CD4-positive, CD25-positive, alpha-beta regulatory T cell (primary cell): Measurements from ENCODE around the gene SCN4B. TPM values are rescaled to one million over a fixed set of nuclear protein-coding genes. Genes with fewer than 3 reads are reported as not detected.
A peak's percentile ranks its signal among the peaks of the same experiment; 100 is the strongest.

Source experiments
- ATAC-seq, 2 donors: fragments of 150-1000 bp; cut with Tn5 transposase; one replicate each; pipeline ENCODE4 v1.10.0; 2021; ENCODE audit warnings: low read depth in 2 of 2, moderate number of reproducible peaks in 2 of 2, moderate library complexity in 1 of 2
- DNase-seq, 3 donors: peaks; one replicate each; pipeline versions ENCODE4 v3.0.0 to v3.0.0-alpha.2; 2012 to 2022; ENCODE audit warnings: mixed read lengths in 1 of 3
- H3K27ac ChIP-seq: one replicate; pipeline ENCODE4 v1.7.0; 2013; ENCODE audit warnings: mild to moderate bottlenecking, low read length; ENCODE audit not compliant: insufficient read depth, poor library complexity, severe bottlenecking
- H3K27me3 ChIP-seq: one replicate; pipeline ENCODE4 v1.7.0; 2013; ENCODE audit warnings: low read length; ENCODE audit not compliant: control insufficient read depth, insufficient read depth
- H3K36me3 ChIP-seq: one replicate; pipeline ENCODE4 v1.7.0; 2013; ENCODE audit warnings: mild to moderate bottlenecking, low read length, moderate library complexity; ENCODE audit not compliant: control insufficient read depth, insufficient read depth
- H3K4me1 ChIP-seq: 2 replicates; pipeline ENCODE4 v1.7.0; 2013; ENCODE audit warnings: mild to moderate bottlenecking, low read length; ENCODE audit not compliant: insufficient read depth, control insufficient read depth, poor library complexity, severe bottlenecking
- H3K4me3 ChIP-seq: one replicate; pipeline ENCODE4 v1.7.0; 2013; ENCODE audit warnings: low read depth, mild to moderate bottlenecking, low read length, moderate library complexity
- H3K9me3 ChIP-seq, 2 experiments: 1 replicate in 1 of 2; 2 replicates in 1 of 2; pipeline ENCODE4 v1.7.0; 2013; ENCODE audit warnings: low read length in 2 of 2, mild to moderate bottlenecking in 1 of 2, moderate library complexity in 1 of 2; ENCODE audit not compliant: control insufficient read depth in 2 of 2
- H3K27ac Mint-ChIP-seq, 3 donors: one replicate each; pipeline ENCODE4 v1.8.0; 2020 to 2022; ENCODE audit warnings: mild to moderate bottlenecking in 3 of 3, mixed read lengths in 3 of 3, moderate library complexity in 2 of 3
- H3K27me3 Mint-ChIP-seq: one replicate; pipeline ENCODE4 v1.8.0; 2022; ENCODE audit warnings: mild to moderate bottlenecking, mixed read lengths
- H3K36me3 Mint-ChIP-seq: one replicate; pipeline ENCODE4 v1.8.0; 2020; ENCODE audit warnings: mixed read lengths
- H3K4me1 Mint-ChIP-seq, 4 donors: one replicate each; pipeline ENCODE4 v1.8.0; 2020 to 2022; ENCODE audit warnings: mixed read lengths in 4 of 4, mild to moderate bottlenecking in 1 of 4
- H3K4me3 Mint-ChIP-seq, 4 donors: one replicate each; pipeline ENCODE4 v1.8.0; 2020 to 2022; ENCODE audit warnings: mild to moderate bottlenecking in 4 of 4, mixed read lengths in 4 of 4, moderate library complexity in 3 of 4
- H3K9me3 Mint-ChIP-seq, 7 donors: one replicate each; pipeline ENCODE4 v1.8.0; 2020 to 2022; ENCODE audit warnings: mixed read lengths in 7 of 7, mild to moderate bottlenecking in 3 of 7, moderate library complexity in 2 of 7
- polyA plus RNA-seq, 4 donors: library from polyadenylated mRNA; unstranded; fragments of 300-500 nt; fragmentation: Illumina TruSeq; gene quantifications; one replicate each; pipeline ENCODE4 v1.2.3, GENCODE V29; 2021
- total RNA-seq: library from RNA; stranded (reverse); gene quantifications from one replicate; pipeline ENCODE4 v1.2.3, GENCODE V29; 2022

SCN4B gene
- total and polyA plus RNA-seq, 5 donors from 2014 or later: not detected

- Histone ChIP-seq H3K9me3 (peaks cover 10 to 23% of the 10 kb centered on the region in 2 experiments), H3K27me3 (no peaks in the 10 kb centered on the region), H3K4me3 (no peak within 1 kb of the TSS), H3K27ac (no peak within 1 kb of the TSS), H3K36me3 (no peaks in the 10 kb centered on the region), H3K4me1 (no peaks in the 10 kb centered on the region)
- H3K36me3 Mint-ChIP-seq: peaks cover 4% of the 10 kb centered on the region
- H3K4me3 Mint-ChIP-seq: no peak within 1 kb of the TSS
- DNase-seq (no peak), ATAC-seq (no peak)
- peaks cover 20% of the 10 kb centered on the region for H3K27me3 Mint-ChIP-seq
- H3K4me1 Mint-ChIP-seq: peaks cover 0 to 2% (median 0%) of the 10 kb centered on the region in 4 donors
- peaks cover 0 to 26% (median 7%) of the 10 kb centered on the region in 7 donors for H3K9me3 Mint-ChIP-seq
- peak within 1 kb of the TSS in 1 of 3 donors; percentile 14 for H3K27ac Mint-ChIP-seq
These were observed 65.5 kb downstream of the SCN4B start, which contains the start of gene SMIM35 for GRCh38 chr11:118086913-118087768. Gene SMIM35 (minus strand): TSS chr11:118086963. CDS start chr11:118086757, 206 bp downstream.

DNA sequence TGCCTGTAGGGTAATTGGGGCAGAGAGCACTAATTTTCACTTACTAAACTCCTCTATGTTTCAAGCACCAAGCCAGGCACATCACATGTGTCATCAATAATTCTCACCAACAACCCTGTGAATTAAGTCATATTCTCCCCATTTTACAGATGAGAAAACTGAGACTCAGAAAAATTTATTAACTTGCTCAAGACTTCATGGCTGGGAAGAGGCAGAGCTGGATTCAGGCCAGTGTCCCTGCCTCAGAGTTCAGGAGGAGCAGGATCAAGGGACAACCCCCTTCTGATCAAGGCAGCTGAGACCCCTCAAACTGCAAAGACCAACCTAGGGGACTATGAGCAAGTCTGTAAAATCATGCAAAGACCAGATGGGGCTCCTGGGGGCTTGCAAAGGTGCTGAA lies 68.0 kb downstream of the SCN4B start:
- H3K27ac Mint-ChIP-seq: no peak overlapping the region
- Histone ChIP-seq H3K9me3 (peaks cover 10 to 23% of the 10 kb centered on the region in 2 experiments), H3K27ac (no peak overlapping the region), H3K27me3 (no peaks in the 10 kb centered on the region), H3K36me3 (no peaks in the 10 kb centered on the region), H3K4me3 (no peak overlapping the region), H3K4me1 (no peaks in the 10 kb centered on the region)
- no peak overlapping the region for H3K4me3 Mint-ChIP-seq
- ATAC-seq (no peak), DNase-seq (no peak)
- H3K36me3 Mint-ChIP-seq: peaks cover 4% of the 10 kb centered on the region
- peaks cover 0 to 2% (median 0%) of the 10 kb centered on the region in 4 donors for H3K4me1 Mint-ChIP-seq
- peaks cover 0 to 26% (median 7%) of the 10 kb centered on the region in 7 donors for H3K9me3 Mint-ChIP-seq
- peaks cover 22% of the 10 kb centered on the region for H3K27me3 Mint-ChIP-seq

DNA sequence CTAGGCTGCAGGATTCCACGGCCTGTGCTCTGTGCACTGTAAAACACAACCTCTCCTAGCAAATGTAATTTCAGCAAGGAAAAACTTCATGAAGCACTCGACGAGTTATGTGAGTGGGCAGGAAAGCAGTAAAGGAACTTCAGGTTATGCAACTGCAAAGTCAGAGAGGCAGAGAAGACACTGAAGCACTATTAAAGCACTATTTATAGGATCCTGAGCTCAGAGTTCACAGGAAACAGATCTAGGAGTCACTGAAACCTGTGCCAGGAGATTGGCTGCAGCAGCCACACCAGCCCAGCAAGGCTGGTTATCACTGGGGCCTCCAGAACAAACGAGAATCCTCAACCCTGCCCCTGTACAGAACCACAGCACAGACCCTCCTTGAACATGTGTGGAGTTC lies 68.4 kb downstream of the SCN4B start:
- Histone ChIP-seq H3K36me3 (no peaks in the 10 kb centered on the region), H3K27me3 (no peaks in the 10 kb centered on the region), H3K27ac (no peak overlapping the region), H3K4me1 (no peaks in the 10 kb centered on the region), H3K9me3 (peaks cover 9 to 23% of the 10 kb centered on the region in 2 experiments), H3K4me3 (no peak overlapping the region)
- Mint-ChIP-seq H3K4me3 (no peak overlapping the region), H3K4me1 (peaks cover 0 to 2% (median 0%) of the 10 kb centered on the region in 4 donors), H3K27ac (peak overlapping the region in 1 of 3 donors; percentile 55), H3K27me3 (peaks cover 22% of the 10 kb centered on the region), H3K36me3 (peaks cover 4% of the 10 kb centered on the region), H3K9me3 (peaks cover 0 to 26% (median 5%) of the 10 kb centered on the region in 7 donors)
- ATAC-seq (no peak), DNase-seq (no peak)

Other genes starting within 250 kb of the SCN4B start
- 3.4 TPM for gene TMPRSS13, start 223.4 kb downstream of the SCN4B start, total RNA-seq
- 1 to 10 TPM in 2 of 4 donors, under 1 TPM in 2; 0.57 to 1.4 (median 1.1) TPM for gene TMPRSS13, start 223.4 kb downstream of the SCN4B start, polyA plus RNA-seq
- 661 TPM for gene IL10RA, start 166.4 kb downstream of the SCN4B start, total RNA-seq
- gene IL10RA, start 166.4 kb downstream of the SCN4B start, polyA plus RNA-seq: 100 to 1,000 TPM; 572 to 666 (median 631) TPM
- not detected for gene TMPRSS4, start 75.7 kb downstream of the SCN4B start, total RNA-seq
- not detected for gene TMPRSS4, start 75.7 kb downstream of the SCN4B start, polyA plus RNA-seq
- 1.2 TPM for gene SMIM35, start 65.9 kb downstream of the SCN4B start, total RNA-seq
- gene SMIM35, start 65.9 kb downstream of the SCN4B start, polyA plus RNA-seq: 1 to 10 TPM in 2 of 4 donors, under 1 TPM in 2; 0.90 to 1.9 (median 1.3) TPM
- not detected for gene SCN2B, start 23.8 kb upstream of the SCN4B start, total RNA-seq
- not detected for gene SCN2B, start 23.8 kb upstream of the SCN4B start, polyA plus RNA-seq
- gene JAML, start 72.2 kb upstream of the SCN4B start, total RNA-seq: 71.5 TPM
- 100 to 1,000 TPM; 169 to 200 (median 174) TPM for gene JAML, start 72.2 kb upstream of the SCN4B start, polyA plus RNA-seq
- gene MPZL3, start 99.5 kb upstream of the SCN4B start, total RNA-seq: 16.1 TPM
- gene MPZL3, start 99.5 kb upstream of the SCN4B start, polyA plus RNA-seq: 10 to 100 TPM in 1 of 4 donors, 1 to 10 TPM in 3; 4.5 to 12.2 (median 6.3) TPM
- 1.0 TPM for gene MPZL2, start 111.5 kb upstream of the SCN4B start, total RNA-seq
- under 1 TPM in 1 of 4 donors, not detected in 3; 0.37 TPM for gene MPZL2, start 111.5 kb upstream of the SCN4B start, polyA plus RNA-seq
- gene CD3E, start 151.9 kb upstream of the SCN4B start, total RNA-seq: 585 TPM
- gene CD3E, start 151.9 kb upstream of the SCN4B start, polyA plus RNA-seq: 100 to 1,000 TPM; 704 to 823 (median 778) TPM
- gene CD3D, start 189.9 kb upstream of the SCN4B start, total RNA-seq: 476 TPM
- gene CD3D, start 189.9 kb upstream of the SCN4B start, polyA plus RNA-seq: 1,000 to 10,000 TPM; 1,148 to 1,577 (median 1,304) TPM
- gene CD3G, start 191.5 kb upstream of the SCN4B start, total RNA-seq: 196 TPM
- 100 to 1,000 TPM; 393 to 477 (median 433) TPM for gene CD3G, start 191.5 kb upstream of the SCN4B start, polyA plus RNA-seq
- gene UBE4A, start 206.8 kb upstream of the SCN4B start, total RNA-seq: 49.1 TPM
- 10 to 100 TPM; 23.5 to 29.2 (median 25.4) TPM for gene UBE4A, start 206.8 kb upstream of the SCN4B start, polyA plus RNA-seq
- 154 TPM for gene ATP5MG, start 248.8 kb upstream of the SCN4B start, total RNA-seq
- gene ATP5MG, start 248.8 kb upstream of the SCN4B start, polyA plus RNA-seq: 100 to 1,000 TPM; 578 to 706 (median 677) TPM